Mesothelial cell of epicardium (in vitro differentiated cells): Measurements from ENCODE around the gene CNTN3. TPM values are rescaled to one million over a fixed set of nuclear protein-coding genes. Genes with fewer than 3 reads are reported as not detected.

Experiments used
- DNase-seq, 2 experiments: peaks; one replicate each; pipeline ENCODE4 v3.0.0; 2021; ENCODE audit warnings: low spot score in 2 of 2; ENCODE audit not compliant: unreplicated experiment in 2 of 2
- H3K27ac Mint-ChIP-seq: 2 replicates; pipeline ENCODE4 v1.8.0; 2021; ENCODE audit warnings: mixed read lengths
- H3K27me3 Mint-ChIP-seq: 2 replicates; pipeline ENCODE4 v1.8.0; 2021; ENCODE audit warnings: low read depth, mixed read lengths
- H3K36me3 Mint-ChIP-seq: 2 replicates; pipeline ENCODE4 v1.8.0; 2021; ENCODE audit warnings: mixed read lengths
- H3K4me1 Mint-ChIP-seq: 2 replicates; pipeline ENCODE4 v1.8.0; 2021; ENCODE audit warnings: mixed read lengths
- H3K4me3 Mint-ChIP-seq: 2 replicates; pipeline ENCODE4 v1.8.0; 2021; ENCODE audit warnings: mild to moderate bottlenecking, moderate library complexity, mixed read lengths
- H3K9me3 Mint-ChIP-seq: 2 replicates; pipeline ENCODE4 v1.8.0; 2021; ENCODE audit warnings: mixed read lengths
- total RNA-seq: library from RNA; stranded (reverse); gene quantifications from 3 replicates; pipeline ENCODE4 v1.2.1, GENCODE V29; 2021
- TF ChIP-seq, protein P1 (sequence below): fragments of 200-600 bp; sonication (generic); IDR thresholded peaks from one replicate; pipeline ENCODE4 v1.5.0; 2021; ENCODE audit warnings: antibody characterized with exemption; ENCODE audit not compliant: unreplicated experiment

The CNTN3 gene
- total RNA-seq, 1 donor from 2014 or later = 1.5 TPM

DNA sequence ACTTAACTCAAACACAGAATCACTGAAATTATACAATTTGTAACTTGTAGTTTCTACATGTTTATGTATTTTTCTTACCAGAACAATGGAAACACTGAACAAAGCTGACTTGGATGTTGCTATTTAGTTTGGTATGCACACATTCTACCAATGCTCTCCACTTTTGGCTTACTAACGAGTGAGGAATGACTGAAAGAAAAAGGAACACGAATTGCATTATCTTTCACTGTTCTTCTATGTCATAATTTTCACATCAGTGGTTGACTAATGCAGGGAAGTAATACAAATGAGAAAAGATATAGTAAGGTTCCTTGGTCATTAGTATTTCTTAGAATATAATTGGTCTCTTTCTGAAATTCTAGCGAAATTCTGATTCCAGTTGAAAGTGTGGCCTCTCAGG lies 9.8 kb upstream of the CNTN3 start:
- Mint-ChIP-seq H3K9me3 (no peaks in the 10 kb centered on the region), H3K4me1 (no peaks in the 10 kb centered on the region), H3K36me3 (no peaks in the 10 kb centered on the region), H3K27ac (no peak overlapping the region), H3K4me3 (no peak overlapping the region), H3K27me3 (peaks cover 50% of the 10 kb centered on the region)
- no peak for DNase-seq
- TF ChIP-seq, protein P1, sequence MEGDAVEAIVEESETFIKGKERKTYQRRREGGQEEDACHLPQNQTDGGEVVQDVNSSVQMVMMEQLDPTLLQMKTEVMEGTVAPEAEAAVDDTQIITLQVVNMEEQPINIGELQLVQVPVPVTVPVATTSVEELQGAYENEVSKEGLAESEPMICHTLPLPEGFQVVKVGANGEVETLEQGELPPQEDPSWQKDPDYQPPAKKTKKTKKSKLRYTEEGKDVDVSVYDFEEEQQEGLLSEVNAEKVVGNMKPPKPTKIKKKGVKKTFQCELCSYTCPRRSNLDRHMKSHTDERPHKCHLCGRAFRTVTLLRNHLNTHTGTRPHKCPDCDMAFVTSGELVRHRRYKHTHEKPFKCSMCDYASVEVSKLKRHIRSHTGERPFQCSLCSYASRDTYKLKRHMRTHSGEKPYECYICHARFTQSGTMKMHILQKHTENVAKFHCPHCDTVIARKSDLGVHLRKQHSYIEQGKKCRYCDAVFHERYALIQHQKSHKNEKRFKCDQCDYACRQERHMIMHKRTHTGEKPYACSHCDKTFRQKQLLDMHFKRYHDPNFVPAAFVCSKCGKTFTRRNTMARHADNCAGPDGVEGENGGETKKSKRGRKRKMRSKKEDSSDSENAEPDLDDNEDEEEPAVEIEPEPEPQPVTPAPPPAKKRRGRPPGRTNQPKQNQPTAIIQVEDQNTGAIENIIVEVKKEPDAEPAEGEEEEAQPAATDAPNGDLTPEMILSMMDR = no peak

DNA sequence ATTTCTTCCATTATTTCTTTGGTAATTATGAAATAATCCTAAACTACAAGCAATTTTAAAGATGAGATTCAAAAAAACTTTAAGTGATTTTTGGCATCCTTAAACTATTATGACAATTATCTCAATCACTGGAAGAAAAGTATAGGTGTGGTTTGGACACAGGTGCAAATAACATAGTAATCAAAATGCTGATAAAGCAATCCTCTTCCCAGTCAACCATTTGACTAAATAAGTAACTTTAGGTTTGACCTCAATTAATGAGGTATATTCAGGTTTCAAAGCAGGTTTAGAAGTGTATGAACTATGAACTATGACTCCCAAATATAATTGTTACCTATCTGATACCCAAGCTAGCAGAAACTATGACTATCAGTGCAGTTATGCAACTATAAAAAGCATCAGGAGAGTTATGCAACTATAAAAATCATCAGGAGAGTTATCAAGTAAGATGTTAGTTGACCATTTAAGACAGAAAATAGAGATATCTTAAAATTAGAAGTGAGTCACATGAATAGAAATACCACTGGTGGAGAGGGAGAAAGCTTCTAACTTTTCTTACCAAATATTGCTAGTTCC lies 8.9 kb upstream of the CNTN3 start:
- TF ChIP-seq, protein P1 = no peak
- Mint-ChIP-seq H3K9me3 (no peaks in the 10 kb centered on the region), H3K4me1 (no peaks in the 10 kb centered on the region), H3K27ac (no peak overlapping the region), H3K27me3 (peaks cover 58% of the 10 kb centered on the region), H3K36me3 (no peaks in the 10 kb centered on the region), H3K4me3 (no peak overlapping the region)
- no peak for DNase-seq

DNA sequence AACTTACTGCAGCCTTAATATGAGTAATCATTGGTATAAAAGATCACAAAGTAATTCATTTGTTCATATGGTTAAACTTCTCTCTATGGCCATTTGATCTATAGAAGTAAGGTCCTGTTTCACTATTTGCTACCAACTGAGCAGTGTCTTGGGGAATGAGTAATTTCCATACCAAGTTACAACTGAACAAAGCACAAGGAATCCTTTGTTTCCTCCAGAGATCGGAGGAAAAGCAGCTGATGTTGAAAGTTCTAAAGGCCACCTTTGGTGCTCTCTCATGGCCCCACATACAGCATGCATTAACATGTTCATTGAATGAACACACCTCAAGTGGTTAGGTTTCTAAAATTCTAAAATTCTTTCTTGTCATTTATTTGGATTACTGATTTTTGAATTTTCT lies 7.1 kb upstream of the CNTN3 start:
- H3K4me1 Mint-ChIP-seq = no peaks in the 10 kb centered on the region
- H3K36me3 Mint-ChIP-seq = no peaks in the 10 kb centered on the region
- H3K27me3 Mint-ChIP-seq = peaks cover 68% of the 10 kb centered on the region
- no peaks in the 10 kb centered on the region for H3K9me3 Mint-ChIP-seq
- H3K4me3 Mint-ChIP-seq = no peak overlapping the region
- no peak overlapping the region for H3K27ac Mint-ChIP-seq
- DNase-seq = no peak
- TF ChIP-seq, protein P1 = no peak

DNA sequence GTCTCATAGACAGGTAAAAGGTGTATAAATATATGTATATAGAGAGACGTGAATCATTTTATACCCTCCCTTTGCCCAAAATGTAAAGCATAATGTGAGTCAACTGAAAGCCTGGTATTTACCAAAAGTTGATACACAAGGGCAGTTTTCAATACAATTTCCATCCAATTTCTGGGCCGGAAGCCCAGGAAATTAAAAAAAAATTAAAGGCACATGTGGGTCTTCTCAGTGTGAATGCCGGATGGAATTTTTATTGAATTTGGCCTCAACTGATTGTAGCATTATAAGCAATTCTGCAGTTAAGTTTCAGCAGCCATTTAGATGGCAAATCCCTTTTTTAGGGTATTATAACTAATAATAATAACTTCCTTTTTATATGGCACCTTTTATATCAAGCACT lies 3.3 kb upstream of the CNTN3 start:
- Mint-ChIP-seq H3K9me3 (no peaks in the 10 kb centered on the region), H3K36me3 (no peaks in the 10 kb centered on the region), H3K27ac (no peak overlapping the region), H3K27me3 (peaks cover 86% of the 10 kb centered on the region), H3K4me1 (peaks cover 8% of the 10 kb centered on the region), H3K4me3 (no peak overlapping the region)
- DNase-seq = no peak
- TF ChIP-seq, protein P1 = no peak

DNA sequence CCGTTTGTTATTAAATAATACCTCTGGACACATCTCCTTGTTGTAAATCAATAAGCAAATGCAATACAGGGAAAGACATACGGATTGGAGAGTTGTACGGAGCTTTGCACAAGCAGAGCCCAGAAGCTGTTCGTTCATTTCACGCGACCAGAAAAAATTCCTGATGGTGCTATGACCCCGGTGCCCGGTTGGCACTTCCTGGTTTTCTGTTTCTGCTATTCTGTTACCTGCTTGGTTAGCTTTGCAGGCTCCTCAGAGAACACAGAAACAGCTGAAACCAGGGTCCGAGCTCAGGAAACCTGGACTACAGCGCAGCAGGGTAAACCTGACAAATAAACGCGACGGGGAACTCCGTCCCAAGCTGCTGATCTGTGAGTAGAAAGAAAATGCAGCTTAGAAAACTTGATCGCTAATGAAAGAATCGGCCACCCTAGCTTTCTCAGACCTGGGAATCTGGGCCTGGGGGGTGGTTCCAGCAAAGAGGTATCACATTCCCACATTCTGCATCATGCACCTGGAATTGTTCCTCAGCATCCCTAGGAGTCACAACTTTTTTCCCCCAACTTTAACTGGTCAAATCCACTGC lies 845 bp downstream of the CNTN3 start:
- DNase-seq = no peak
- peaks cover 94% of the 10 kb centered on the region for H3K27me3 Mint-ChIP-seq
- no peaks in the 10 kb centered on the region for H3K9me3 Mint-ChIP-seq
- H3K4me3 Mint-ChIP-seq = peak overlapping the region; percentile 65
- no peak overlapping the region for H3K27ac Mint-ChIP-seq
- H3K36me3 Mint-ChIP-seq = no peaks in the 10 kb centered on the region
- H3K4me1 Mint-ChIP-seq = peaks cover 8% of the 10 kb centered on the region
- TF ChIP-seq, protein P1 = no peak
